GM06990 (cell line): ENCODE measurements around the gene ATP2A3.

Experiments
- DNase-seq: peaks from one replicate; pipeline ENCODE4 v3.0.0-alpha.2; 2011; ENCODE audit not compliant: insufficient read length; ENCODE audit errors: extremely low read depth
- H3K27me3 ChIP-seq: replicated peaks from 2 replicates; pipeline ENCODE4 v1.6.0; 2011; ENCODE audit warnings: low read length; ENCODE audit not compliant: control insufficient read depth, insufficient read depth
- H3K36me3 ChIP-seq: 2 replicates; pipeline ENCODE4 v1.5.1; 2011; ENCODE audit warnings: low read length; ENCODE audit not compliant: control insufficient read depth, insufficient read depth
- H3K4me3 ChIP-seq: replicated peaks from 2 replicates; pipeline ENCODE4 v1.5.1; 2011; ENCODE audit warnings: low read depth, mild to moderate bottlenecking, control low read depth, low read length
- CTCF ChIP-seq: IDR thresholded peaks from 2 replicates; pipeline ENCODE4 v1.5.1; 2011; ENCODE audit warnings: low read length, control low read depth, mild to moderate bottlenecking, inconsistent platforms; ENCODE audit not compliant: insufficient read depth, poor library complexity, severe bottlenecking

The ATP2A3 gene

GRCh38 chr17:3962965-3963236, 1.3 kb downstream of the ATP2A3 start:
- TF ChIP-seq CTCF: no peak
- H3K27me3 ChIP-seq: no peaks in the 10 kb centered on the region
- peaks cover 4% of the 10 kb centered on the region for H3K36me3 ChIP-seq
- H3K4me3 ChIP-seq: peak overlapping the region; percentile 86
- DNase-seq: no peak

DNA sequence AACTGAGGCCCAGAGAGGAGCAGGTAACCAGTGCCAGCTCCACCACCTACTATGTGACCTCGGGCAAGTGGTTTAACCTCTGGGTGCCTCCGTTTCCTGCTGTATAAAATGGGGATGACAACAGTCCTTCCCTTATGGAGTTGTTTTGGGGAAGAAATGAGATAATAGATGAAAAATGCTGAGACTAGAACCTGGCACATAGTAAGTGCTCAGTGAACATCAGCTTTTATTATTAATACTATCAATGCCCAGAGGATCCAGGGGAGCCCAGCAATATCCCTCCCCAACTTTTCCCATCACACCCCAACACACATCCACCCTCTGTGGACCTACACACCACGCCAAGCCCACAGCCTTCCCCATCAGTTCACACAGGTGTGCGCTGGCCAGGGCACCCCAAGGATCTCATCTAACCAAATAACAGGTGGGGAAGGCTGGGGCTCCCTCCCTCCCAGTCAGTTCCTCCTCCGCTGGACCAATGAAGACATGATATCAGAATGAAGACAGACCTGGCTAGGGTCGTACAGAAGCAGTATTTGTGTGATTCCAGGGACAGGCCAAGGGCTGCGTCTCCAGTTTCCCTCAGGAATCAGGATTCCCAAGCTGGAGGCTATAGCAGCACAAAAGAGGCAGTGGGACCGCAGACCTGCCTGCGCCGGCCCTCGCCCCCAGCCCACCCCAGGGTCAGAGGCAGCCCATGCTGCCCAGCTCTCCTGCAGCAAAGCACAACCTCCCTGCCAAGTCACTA, 1.8 kb downstream of the ATP2A3 start:
- Histone ChIP-seq H3K27me3 (no peaks in the 10 kb centered on the region), H3K36me3 (peaks cover 5% of the 10 kb centered on the region), H3K4me3 (peak overlapping the region; percentile 86)
- no peak for DNase-seq
- TF ChIP-seq CTCF: no peak

DNA sequence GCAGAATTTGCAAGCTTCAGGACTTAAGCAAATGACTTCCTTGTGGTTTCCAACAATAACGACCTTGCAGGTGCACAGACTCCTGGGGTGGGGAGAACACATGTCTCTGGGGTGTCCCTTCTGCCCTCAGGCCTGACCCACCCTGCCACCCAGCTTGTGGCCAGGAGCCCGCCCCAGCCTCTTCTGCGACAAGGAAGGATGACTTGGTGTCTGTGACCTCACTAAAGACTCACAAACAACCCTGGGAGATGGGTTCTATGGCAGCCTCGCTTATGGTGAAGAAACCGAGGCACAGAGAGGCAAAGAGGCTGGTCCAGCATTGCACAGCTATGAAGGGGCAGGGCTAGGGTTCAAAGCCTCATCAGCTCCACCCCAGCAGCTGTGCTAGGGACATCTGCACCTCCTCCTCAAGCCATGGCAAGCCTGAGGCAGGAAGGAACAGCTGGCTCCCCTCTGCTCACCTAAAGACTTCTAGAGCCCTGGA, 2.6 kb downstream of the ATP2A3 start:
- TF ChIP-seq CTCF: no peak
- Histone ChIP-seq H3K4me3 (peak overlapping the region; percentile 86), H3K36me3 (peaks cover 6% of the 10 kb centered on the region), H3K27me3 (no peaks in the 10 kb centered on the region)
- peak; percentile 79 for DNase-seq

DNA sequence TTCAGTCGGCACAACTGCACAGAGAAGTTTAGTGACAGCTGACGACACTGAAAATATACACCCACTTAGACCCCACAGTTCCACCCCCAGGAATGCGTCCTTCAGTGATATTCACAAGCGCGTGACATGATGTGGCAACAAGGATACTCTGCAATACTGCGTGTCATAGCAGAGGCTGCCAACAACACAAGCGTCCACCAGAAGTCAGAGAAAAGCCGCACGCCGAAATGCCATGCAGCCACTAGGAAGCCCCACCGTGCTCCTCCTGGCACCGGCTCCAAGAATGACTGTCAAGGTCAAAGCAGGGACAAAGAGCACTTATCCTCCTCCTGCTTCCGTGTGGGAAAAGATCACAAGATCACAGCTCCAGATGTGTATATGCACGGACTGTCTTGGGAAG, 3.5 kb downstream of the ATP2A3 start:
- no peak for DNase-seq
- H3K27me3 ChIP-seq: no peaks in the 10 kb centered on the region
- H3K36me3 ChIP-seq: peaks cover 6% of the 10 kb centered on the region
- no peak overlapping the region for H3K4me3 ChIP-seq
- TF ChIP-seq CTCF: no peak

DNA sequence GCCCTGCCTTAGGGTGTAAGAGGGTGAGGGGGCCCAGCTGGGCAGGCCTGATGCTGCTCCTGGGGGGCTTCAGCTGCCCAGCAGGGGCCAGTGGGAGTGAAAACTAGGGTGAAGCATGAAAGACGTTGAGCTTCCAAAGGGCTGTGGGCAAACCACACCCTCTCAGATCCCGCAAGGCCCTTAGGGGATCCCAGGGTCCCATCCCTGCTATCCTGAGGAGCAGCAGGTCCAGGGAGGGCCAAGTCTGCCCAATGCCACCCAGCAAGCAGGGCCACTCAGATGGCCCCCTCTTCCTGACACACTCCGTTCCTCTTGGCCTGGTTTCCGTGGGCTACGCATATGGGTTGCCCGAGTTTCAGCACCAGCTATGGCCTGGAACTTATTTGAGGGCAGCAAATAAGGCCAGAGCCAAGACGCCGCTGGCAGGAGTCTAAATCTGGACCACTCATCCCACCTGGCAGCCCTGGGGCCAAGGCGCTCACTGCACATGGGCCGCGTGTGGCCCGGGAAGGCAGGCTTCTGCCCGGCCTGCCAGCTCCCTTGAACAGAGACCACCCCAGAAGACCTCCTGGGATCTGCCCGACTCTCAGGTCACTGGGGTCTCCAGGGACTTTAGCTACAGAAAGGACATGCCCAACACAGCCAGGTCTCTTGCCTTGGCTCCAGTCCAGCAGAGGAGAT, 4.2 kb downstream of the ATP2A3 start:
- H3K36me3 ChIP-seq: peaks cover 6% of the 10 kb centered on the region
- no peak for TF ChIP-seq CTCF
- H3K4me3 ChIP-seq: no peak overlapping the region
- no peaks in the 10 kb centered on the region for H3K27me3 ChIP-seq
- no peak for DNase-seq
